ENCODE data around the gene ELFN2.

Gene ELFN2

DNA sequence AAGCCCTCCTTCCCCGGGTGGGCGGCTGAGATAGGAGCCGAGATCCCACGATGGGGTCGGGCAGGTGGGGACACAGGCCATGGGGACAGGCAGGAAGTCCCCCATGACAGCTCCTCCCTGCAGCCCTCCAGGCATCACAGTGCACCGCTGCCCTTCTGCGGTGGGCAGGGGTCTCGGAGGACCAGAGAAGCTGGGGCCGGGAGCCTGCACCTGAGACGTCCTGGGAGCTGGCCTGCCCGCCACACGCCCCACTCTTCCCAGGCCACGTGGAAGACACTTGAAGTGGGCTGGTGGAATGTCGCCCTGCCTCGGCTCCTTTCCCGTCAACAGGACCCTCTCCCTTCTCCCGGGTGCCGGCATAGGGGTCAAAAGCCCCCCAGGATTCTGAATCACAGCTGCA, 55.4 kb downstream of the ELFN2 start:
- TF ChIP-seq FOXP2 (optimal IDR thresholded peaks at IDR 0.05; ENCODE audit: borderline replicate concordance, extremely low read depth, extremely low read length, insufficient read depth) (no peak), TAF1 (IDR thresholded peaks at IDR 0.05; ENCODE audit: borderline replicate concordance, insufficient read depth, low read length) (no peak)
- TF ChIP-seq, protein P1, sequence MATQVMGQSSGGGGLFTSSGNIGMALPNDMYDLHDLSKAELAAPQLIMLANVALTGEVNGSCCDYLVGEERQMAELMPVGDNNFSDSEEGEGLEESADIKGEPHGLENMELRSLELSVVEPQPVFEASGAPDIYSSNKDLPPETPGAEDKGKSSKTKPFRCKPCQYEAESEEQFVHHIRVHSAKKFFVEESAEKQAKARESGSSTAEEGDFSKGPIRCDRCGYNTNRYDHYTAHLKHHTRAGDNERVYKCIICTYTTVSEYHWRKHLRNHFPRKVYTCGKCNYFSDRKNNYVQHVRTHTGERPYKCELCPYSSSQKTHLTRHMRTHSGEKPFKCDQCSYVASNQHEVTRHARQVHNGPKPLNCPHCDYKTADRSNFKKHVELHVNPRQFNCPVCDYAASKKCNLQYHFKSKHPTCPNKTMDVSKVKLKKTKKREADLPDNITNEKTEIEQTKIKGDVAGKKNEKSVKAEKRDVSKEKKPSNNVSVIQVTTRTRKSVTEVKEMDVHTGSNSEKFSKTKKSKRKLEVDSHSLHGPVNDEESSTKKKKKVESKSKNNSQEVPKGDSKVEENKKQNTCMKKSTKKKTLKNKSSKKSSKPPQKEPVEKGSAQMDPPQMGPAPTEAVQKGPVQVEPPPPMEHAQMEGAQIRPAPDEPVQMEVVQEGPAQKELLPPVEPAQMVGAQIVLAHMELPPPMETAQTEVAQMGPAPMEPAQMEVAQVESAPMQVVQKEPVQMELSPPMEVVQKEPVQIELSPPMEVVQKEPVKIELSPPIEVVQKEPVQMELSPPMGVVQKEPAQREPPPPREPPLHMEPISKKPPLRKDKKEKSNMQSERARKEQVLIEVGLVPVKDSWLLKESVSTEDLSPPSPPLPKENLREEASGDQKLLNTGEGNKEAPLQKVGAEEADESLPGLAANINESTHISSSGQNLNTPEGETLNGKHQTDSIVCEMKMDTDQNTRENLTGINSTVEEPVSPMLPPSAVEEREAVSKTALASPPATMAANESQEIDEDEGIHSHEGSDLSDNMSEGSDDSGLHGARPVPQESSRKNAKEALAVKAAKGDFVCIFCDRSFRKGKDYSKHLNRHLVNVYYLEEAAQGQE (IDR thresholded peaks at IDR 0.05; ENCODE audit: insufficient read depth in 1 of 2, low read depth in 2 of 2, low read length in 2 of 2) = no peak

DNA sequence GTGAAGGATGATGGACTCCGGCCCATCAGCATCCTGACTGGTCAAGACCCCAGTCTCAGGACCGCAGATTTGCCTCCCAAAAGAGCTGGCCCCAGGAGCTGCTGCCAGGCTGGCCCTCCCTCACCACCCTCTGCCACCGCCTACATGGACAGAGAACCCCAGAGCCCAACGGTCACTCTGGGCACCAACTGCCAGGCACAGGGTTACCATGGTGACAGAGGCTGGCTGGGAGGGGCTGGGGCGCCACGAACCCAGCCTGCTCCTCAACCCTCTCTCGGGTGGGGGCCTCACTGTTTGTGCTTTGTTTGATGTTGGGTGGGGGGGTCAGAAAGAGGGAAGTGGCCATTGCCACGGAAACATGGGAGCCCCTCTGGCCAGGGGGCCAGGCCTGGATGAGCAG, 55.8 kb downstream of the ELFN2 start:
- TF ChIP-seq FOXP2 (optimal IDR thresholded peaks at IDR 0.05; ENCODE audit: borderline replicate concordance, extremely low read depth, extremely low read length, insufficient read depth) = no peak
- no peak for TF ChIP-seq SIN3A (IDR thresholded peaks at IDR 0.05; ENCODE audit: borderline replicate concordance, insufficient read depth, low read length)
- TF ChIP-seq TAF1 (IDR thresholded peaks at IDR 0.05; ENCODE audit: borderline replicate concordance, insufficient read depth, low read length) = no peak
- TF ChIP-seq, protein P1 (IDR thresholded peaks at IDR 0.05; ENCODE audit: insufficient read depth in 1 of 2, low read depth in 2 of 2, low read length in 2 of 2) = no peak
- TF ChIP-seq POLR2AphosphoS5 (IDR thresholded peaks at IDR 0.05; ENCODE audit: low read depth, low read length) = no peak

DNA sequence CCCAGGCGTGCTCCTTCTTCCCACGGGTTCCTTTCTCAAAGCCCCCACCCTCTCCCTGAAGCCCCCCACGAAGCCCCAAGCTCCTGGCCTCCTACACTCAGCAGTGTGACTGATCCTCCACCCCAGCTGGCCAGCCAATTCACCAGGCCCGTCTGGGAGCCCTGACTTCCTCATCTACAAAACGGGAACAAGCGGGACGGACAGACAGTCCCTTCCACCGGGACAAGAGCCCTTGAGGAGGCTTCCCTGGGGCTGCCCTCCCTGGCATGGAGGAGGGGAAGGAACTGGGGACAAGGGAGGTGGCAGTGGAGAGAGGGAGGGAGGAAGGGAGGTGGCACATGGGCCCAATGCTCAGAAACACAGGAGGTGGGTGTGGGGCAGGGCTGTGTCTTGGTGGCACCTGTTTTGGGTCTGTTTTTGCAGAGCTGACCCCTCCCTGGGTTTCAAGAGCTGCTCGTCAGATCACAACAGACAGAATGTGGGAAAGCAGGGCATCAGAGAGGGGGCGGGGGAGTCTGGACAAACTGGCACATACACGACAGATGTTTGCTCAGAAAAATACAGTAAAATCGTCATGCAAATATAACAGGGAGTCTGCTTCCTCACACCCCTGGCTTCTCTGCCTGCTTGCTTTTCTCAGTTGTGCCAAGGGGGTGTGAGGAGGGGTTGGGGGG, 56.8 kb downstream of the ELFN2 start:
- TF ChIP-seq SIN3A (IDR thresholded peaks at IDR 0.05; ENCODE audit: borderline replicate concordance, insufficient read depth, low read length) = no peak
- TF ChIP-seq POLR2AphosphoS5 (IDR thresholded peaks at IDR 0.05; ENCODE audit: low read depth, low read length) = no peak
- TF ChIP-seq TAF1 (IDR thresholded peaks at IDR 0.05; ENCODE audit: borderline replicate concordance, insufficient read depth, low read length) = no peak
- TF ChIP-seq, protein P1 (IDR thresholded peaks at IDR 0.05; ENCODE audit: insufficient read depth in 1 of 2, low read depth in 2 of 2, low read length in 2 of 2) = no peak
- TF ChIP-seq FOXP2 (optimal IDR thresholded peaks at IDR 0.05; ENCODE audit: borderline replicate concordance, extremely low read depth, extremely low read length, insufficient read depth) = no peak

DNA sequence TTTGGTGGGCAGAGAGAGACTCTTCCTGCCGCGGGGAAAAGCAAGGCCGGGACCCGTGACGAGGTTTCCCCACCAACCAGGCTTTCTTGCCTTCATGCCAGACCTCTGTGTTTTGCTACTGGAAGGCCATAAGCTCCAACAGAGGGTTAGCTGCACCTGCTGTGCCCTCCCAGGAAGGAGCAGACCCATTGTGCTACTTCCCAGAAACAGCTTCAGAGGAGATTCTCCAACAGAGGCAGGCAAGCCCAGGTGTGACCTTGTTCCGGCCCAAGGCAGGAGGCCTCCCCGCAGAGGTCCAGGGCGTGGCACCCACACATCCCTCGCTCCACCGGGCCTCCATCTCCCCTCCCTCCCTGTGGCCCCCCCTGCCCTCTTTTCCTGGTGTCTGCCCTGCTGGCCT, 57.8 kb downstream of the ELFN2 start:
- no peak for TF ChIP-seq TAF1 (IDR thresholded peaks at IDR 0.05; ENCODE audit: borderline replicate concordance, insufficient read depth, low read length)
- TF ChIP-seq FOXP2 (optimal IDR thresholded peaks at IDR 0.05; ENCODE audit: borderline replicate concordance, extremely low read depth, extremely low read length, insufficient read depth) = no peak
- no peak for TF ChIP-seq POLR2AphosphoS5 (IDR thresholded peaks at IDR 0.05; ENCODE audit: low read depth, low read length)
- TF ChIP-seq, protein P1 (IDR thresholded peaks at IDR 0.05; ENCODE audit: insufficient read depth in 1 of 2, low read depth in 2 of 2, low read length in 2 of 2) = no peak
- TF ChIP-seq SIN3A (IDR thresholded peaks at IDR 0.05; ENCODE audit: borderline replicate concordance, insufficient read depth, low read length) = no peak

DNA sequence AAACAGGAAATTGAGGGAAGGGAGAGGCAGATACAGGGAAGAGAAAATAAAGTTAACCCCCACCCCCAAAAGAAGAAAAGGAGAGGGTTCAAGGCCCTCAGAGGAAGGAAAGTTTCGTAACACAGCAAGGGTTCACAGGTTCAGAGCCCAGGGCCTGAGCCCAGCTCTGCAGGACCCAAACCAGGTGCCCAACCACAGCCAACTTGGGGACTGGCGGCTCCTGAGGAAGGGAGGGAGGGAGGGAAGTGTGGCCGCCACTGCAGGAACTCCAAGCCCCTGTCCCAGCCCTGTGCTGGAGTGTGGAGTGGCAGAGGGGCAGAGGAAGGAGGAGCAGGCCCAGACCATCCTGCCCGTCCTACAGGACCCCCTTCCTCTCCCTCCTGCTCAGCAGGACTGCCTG, 59.2 kb downstream of the ELFN2 start:
- TF ChIP-seq FOXP2 (optimal IDR thresholded peaks at IDR 0.05; ENCODE audit: borderline replicate concordance, extremely low read depth, extremely low read length, insufficient read depth) (no peak), POLR2AphosphoS5 (IDR thresholded peaks at IDR 0.05; ENCODE audit: low read depth, low read length) (no peak), SIN3A (IDR thresholded peaks at IDR 0.05; ENCODE audit: borderline replicate concordance, insufficient read depth, low read length) (no peak), TAF1 (IDR thresholded peaks at IDR 0.05; ENCODE audit: borderline replicate concordance, insufficient read depth, low read length) (no peak)
- TF ChIP-seq, protein P1 (IDR thresholded peaks at IDR 0.05; ENCODE audit: insufficient read depth in 1 of 2, low read depth in 2 of 2, low read length in 2 of 2) = no peak

Measured in PFSK-1 (cell line).